GM18909 (cell line): ENCODE data around the gene LCNL1.

Source experiments
- ATAC-seq: cut with Tn5 transposase; IDR thresholded peaks from one replicate; pipeline ENCODE4 v1.9.1; 2021; ENCODE audit warnings: mild to moderate bottlenecking; ENCODE audit not compliant: unreplicated experiment, poor library complexity

Gene LCNL1

GRCh38 chr9:137034039-137034708 is 51.4 kb downstream of the LCNL1 start:
- ATAC-seq, result no peak

- ATAC-seq, result peak; percentile 53
Observed at GRCh38 chr9:137034709-137035506, 52.1 kb downstream of the LCNL1 start.
